HG02610 (cell line): ENCODE results near the gene CYSRT1.

Source experiments
- ATAC-seq: cut with Tn5 transposase; IDR thresholded peaks from one replicate; pipeline ENCODE4 v1.9.1; 2021; ENCODE audit warnings: mild to moderate bottlenecking, moderate library complexity; ENCODE audit not compliant: unreplicated experiment

Gene CYSRT1

DNA sequence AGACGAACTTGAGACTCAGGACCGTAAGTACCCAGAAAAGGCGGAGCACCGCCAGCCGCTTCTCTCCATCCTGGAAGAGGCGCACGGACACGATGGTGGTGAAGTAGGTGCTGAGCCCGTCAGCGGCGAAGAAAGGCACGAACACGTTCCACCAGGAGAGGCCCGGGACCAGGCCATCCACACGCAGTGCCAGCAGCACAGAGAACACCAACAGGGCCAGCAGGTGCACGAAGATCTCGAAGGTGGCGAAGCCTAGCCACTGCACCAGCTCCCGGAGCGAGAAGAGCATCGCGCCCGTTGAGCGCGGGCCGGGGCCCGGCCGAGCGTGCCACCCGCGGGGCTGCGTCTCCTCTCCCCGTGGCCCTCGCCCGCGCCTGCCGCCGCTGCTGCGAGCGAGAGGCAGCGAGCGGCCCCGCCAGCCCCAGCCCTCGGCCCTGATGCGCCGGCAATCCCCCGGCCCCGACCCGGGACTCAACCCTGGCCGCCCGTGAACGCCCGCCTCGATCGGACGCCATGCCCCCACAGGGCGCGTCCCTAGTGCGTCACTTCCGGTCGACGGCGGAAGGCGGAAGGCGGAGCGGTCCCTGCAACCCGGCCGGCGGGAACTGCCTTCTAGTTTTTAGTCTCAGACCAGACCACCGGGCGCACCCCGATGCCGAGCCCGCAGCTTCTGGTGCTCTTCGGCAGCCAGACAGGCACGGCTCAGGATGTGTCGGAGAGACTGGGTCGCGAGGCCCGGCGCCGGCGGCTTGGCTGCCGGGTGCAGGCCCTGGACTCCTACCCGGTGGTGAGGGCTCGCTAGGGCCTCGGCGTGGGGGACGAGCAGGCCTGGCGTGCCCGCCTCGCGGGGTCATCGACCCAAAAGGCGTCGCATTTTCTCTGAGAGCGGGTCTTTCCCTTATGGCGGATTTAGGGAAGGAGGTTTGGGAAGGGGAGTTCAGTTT lies 19.6 kb upstream of the CYSRT1 start, which contains the start of the genes NDOR1 and TMEM203:
Gene NDOR1, plus strand, starts transcription at position 575 of the 944 bp plus-strand sequence. Its CDS starts 78 bp downstream, at position 653.
Gene TMEM203, minus strand, starts transcription at position 523 of the 944 bp plus-strand sequence. Its CDS starts 234 bp downstream, at position 289.
- peak; percentile 44 for ATAC-seq

DNA sequence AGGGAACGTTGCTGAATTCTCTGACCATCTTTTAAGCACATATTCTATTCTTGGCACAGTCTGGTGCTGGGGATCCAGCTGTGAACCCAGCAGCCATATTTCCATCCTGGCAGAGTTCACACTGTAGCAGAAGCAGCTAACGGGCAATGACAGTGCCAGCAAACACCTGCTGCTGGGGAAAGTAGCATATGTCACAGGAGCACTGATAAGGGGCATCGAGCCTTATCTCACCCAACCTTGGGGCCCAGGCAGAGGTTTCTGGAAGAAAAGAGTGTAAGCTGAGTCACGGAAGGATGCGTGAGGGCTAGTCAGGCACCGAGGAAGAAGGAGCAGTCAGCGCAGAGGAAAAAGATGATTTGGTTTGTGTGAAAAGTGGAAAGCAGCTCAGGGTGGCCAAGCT lies 18.4 kb upstream of the CYSRT1 start:
- no peak for ATAC-seq

DNA sequence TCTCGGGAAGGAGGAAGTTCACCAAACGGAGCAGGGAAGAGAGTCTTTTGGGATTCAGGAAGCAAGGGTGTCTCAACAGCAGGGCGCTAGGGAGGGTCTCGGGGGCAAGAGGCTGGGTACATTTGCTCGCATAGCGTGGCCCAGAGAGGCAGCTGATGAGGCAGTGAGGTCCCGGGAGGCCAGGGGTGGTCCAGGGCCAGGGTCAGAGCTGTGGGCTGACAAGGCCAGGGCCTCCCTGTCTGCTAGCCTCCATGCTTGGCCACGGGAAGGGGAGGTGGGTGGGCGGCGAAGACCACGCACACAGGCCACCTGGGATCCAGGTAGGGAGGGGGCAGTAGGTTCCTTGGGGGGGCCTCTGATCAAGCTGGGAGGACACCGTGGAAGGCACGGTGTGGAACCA lies 13.4 kb upstream of the CYSRT1 start:
- ATAC-seq: no peak

DNA sequence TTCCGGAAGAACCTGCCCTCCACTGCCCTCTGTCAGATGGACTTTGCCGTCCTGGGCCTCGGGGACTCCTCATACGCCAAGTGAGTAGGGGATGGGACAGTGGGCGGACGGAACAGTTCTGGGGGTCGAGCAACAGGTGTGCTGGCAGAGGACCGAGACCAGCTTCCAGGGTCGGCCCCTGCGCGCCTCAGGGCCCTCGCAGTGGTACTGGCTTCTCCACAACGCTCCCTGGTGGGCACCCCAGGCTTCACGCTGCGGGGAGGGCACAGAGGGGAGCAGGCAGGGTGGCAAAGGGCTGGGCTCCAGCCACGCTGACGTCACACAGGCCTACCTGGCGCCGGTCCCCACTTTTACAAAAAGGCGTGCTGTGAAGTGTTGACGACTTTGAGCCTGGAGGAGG lies 12.5 kb upstream of the CYSRT1 start:
- no peak for ATAC-seq

DNA sequence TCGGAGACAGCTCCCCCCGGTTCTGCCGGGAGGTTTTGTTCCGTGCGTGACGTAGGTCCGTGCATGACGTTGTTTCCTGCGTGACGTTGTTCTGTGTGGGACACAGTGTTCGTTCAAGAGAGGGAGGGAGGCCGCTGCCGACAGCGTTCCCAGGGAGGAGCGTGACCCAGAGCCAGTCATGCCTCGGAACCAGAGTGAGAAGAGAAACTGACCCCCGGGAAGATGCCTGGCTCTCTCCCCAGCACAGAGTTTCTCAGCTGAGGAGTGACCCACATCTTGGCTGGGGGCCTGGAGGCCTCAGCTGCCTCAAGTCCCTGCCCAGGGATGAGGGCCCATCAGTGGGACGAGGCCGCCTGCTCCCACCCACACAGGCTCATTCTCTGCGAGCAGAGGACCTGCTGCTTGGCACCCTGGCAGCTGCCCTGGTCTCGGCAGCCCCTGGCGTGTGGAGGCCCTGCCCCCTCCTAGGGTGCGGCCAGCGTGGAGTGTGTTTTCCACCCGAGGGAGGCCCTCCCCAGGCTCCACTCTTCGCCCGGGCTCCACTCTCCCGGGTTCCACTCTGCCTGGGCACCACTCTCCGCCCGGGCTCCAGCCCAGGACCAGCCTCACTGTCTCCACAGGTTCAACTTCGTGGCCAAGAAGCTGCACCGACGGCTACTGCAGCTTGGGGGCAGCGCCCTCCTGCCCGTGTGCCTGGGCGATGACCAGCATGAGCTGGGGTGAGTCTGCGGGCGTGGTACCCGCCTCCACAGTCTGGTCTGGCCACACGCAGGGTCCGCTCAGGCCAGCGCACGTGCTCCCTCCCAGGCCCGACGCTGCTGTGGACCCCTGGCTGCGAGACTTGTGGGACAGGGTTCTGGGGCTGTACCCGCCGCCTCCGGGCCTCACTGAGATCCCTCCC lies 11.6 kb upstream of the CYSRT1 start:
- no peak for ATAC-seq

DNA sequence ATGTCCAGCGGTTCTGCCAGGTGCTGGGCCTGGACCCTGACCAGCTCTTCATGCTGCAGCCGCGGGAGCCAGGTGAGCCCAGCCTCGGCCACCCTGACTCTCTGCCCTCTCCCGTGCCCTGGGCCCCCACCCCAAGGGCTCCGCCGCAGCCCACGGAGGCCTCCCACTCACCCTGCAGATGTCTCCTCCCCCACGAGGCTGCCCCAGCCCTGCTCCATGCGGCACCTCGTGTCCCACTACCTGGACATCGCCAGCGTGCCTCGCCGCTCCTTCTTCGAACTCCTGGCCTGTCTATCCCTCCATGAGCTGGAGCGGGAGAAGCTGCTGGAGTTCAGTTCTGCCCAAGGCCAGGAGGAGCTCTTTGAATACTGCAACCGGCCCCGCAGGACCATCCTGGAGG lies 10.4 kb upstream of the CYSRT1 start:
- no peak for ATAC-seq

DNA sequence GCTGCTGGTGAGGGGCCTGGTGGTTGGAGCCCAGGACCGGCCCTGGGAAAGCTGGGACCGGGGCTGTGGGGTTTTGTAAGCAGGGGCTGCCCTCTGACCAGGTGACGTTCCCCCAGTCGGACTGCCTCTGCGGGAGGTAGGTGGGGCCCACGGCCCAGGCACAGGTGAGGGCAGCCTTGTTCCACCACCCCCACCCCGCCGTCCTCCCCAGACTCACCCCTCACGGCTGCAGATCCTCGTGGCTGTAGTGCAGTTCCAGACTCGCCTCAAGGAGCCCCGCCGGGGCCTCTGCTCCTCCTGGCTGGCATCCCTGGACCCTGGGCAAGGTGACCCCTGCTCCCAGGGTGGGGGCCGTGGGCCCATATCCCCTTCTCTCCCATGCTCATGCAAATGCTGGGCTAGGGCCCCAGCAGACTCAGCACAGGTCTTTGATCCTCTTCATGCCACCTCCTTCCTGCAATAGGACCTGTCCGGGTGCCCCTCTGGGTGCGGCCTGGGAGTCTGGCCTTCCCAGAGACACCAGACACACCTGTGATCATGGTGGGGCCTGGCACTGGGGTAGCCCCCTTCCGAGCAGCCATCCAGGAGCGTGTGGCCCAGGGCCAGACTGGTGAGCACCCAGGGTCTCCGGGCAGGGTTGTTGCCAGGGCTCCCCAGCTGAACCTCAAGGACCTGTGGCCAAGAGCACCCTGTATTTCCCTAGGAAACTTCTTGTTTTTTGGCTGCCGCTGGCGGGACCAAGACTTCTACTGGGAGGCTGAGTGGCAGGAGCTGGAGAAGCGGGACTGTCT lies 9.6 kb upstream of the CYSRT1 start:
- no peak for ATAC-seq

DNA sequence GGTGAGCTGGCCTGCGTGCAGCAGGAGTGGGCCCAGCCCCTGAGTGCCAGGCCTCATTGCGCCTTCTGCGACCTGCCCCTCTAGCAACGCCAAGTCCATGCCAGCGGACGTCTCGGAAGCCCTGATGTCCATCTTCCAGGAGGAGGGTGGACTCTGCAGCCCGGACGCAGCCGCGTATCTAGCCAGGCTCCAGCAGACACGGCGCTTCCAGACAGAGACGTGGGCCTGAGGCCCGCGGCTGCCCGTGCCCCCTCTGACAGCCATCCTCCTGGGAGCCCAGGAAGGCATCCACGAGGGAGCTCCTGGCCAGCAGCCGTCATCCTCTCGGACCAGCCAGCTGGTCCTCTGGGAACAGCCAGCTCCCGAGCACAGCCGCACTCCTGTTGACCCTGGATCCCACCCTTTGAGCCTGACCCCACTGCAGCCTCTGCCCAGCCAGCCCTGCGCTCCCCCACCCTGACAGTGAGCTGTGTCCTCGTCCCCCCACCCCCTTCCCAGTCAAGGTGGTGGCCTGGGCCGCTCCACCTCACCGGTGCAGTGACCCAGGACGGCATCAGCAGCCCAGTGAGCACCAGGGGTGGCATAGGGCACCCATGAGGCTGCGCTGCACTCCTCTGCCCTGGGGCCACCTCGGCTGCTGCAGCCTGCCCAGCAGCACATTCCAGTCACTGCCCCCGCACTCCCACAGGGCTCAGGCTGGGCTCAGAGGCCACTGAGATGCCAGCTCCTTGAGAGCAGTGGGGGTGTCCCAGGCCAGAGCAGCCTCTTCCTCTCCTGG lies 8.6 kb upstream of the CYSRT1 start:
- no peak for ATAC-seq

DNA sequence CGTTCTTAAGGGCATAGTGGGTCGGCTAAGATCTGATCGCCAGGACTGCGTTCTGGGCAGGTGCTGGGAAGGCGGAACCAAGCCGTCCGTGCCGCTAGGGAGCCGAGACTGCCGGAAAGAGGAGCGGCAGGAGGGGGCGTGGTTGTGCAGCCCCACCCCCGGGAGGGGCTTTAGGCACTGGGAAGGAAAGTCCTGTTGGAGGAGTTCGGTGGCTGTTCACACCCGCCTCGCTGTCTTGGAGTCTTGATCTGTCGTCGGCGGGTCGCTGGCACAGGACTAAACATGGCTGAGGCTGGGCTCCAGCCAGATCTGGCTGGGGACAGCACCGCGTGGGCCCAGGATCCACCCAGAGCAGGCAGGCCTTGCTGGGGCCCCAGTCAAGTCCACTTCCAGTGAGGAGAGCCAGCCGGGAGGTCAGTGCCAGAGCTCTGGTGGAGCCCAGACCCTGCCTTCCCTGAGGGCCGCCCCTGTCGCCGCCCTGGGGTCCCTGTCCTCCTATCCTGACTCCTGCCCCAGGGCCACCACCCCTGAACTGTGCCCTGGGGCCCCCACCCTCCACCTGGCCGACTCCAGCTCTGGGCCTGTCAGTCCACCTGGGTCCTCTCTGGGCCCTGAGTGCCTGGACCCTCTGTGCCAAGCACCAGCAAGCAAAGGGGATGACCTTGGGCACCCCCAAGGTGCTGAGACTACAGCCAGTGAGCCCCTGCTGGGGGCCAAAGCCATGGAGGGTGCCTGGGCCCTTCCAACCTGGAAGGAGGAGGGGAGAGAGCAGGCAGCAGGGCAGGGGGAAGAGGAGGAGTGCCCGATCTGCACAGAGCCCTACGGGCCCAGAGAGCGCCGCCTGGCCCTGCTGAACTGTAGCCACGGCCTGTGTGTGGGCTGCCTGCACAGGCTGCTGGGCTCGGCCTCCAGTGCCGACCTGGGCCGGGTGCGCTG lies 7.4 kb upstream of the CYSRT1 start:
- no peak for ATAC-seq

DNA sequence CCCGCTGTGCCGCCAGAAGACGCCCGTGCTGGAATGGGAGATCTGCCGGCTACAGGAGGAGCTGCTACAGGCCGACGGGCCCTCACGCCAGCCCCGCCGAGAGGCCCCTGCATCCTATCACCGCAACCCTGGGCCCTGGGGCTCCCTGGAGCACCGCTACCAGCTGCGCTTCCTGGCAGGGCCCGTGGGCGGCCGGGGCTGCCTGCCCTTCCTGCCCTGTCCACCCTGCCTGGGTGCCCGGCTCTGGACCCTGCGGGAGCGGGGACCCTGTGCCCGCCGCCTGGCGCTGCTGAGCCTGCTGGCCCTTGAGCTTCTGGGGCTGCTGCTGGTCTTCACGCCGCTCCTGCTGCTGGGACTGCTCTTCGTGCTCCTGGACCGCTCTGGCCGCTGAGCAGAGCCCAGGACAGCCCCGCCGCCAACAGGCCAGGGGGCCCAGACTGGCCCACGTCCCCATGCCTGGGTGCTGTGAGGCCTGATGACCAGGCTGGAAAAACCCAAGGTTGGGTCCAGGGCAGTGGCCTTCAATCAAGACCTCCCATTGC lies 6.7 kb upstream of the CYSRT1 start:
- no peak for ATAC-seq

DNA sequence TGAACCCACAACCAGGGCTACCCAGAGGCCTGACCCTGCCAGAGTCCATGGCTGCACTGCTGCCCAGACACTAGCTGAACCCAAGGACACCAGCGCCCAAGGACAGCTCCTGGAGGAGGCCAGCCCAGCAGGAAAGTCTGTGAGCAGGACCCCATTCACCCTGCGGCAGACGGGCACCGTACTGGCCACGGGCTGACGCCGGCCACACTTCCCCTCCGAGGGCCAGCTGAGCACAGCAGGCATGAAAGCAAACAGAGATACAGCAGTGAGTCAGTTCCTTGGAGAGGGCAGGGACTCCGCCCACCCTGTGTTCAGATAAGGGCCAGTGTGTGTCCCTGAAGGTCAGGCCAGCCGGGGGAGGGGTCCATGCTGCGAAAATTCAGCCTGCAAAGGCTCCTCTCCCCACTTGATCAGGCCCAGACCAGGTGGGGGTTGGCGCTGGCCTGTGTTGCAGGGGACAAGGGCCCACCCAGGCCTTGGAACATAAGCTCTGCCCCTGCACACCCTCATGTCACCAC lies 6.2 kb upstream of the CYSRT1 start:
- ATAC-seq: no peak

DNA sequence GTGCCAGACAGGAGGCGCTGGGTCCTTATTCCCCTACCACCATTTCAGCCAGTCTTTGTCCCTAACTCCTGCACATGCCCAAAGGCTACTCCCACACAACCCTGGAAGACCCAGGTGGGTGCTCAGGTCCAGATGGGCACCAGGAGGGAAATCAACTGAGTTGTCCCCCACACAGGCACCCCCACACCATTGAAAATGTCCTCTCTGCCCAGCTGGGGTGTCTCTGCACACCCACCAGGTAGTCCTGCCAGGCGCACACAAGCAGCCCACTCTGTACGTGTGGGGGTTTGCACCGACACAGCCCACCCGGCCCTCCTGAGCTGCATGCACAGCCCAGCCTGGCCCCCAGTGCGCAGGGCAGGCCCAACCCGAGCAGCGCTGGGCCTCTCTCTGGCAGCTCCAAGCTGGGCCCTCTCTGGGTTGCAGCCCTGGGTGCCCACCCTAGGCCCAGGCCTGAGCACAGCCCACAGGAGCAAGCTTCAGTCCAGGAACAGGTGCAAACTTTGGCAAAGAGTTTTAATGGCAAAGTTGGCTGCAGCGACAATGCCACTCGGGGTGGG lies 5.1 kb upstream of the CYSRT1 start:
- ATAC-seq: no peak

DNA sequence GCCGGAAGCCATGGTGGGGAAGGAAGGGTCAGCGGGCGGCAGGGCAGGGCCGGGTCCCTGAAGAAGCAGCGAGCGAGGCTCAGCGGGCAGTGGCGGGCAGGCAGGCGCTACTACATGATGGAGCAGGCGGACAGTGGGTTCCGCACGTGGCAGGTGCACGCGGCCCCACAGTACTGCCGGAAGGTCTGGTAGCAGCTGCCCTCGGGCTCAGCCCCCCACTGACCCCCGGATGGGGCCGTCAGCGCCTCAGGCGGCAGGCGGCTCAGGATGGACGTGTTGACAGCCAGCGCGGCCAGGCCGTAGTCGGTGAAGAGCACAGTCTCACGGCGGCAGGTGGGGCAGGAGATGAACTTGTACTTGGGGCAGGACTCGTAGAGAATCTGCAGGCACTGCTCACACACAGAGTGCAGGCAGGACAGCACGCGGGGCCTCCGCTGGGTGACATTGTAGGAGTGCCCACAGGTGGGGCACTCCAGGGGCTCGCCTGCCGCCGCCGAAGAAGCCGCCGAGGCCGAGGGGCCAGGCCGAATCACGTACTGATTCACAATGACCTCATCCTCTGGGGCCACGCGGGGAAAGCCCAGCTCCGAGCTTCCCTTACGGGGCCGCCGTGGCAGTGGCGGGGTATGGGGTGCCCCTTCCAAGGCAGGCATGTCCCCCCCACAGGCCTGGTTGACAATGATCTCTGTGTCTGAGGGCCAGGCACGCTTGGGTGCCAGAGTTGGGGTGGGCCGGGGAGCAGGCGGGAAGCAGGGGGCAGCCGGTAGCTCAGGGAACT lies 4.5 kb upstream of the CYSRT1 start:
- ATAC-seq: no peak

DNA sequence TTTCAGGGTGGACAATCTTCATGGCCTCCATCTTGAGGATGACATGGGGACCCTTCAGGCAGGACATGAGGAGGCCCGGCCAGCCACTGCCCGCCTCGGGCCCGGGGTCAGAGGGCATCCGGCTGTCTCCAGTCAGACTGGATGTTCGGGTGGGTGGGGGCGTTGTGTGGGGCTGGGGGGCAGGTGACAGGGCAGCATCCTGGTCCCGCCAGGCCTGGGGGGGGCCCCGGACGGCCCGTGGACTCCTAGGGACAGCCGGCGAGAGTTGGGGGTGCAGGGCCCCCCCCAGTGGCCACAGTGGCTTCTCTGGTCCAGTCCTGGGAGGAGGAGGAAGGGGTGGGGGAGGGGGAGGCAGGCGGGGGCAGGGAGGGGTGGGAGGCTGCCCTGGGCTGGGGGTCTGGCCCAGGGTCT lies 3.9 kb upstream of the CYSRT1 start:
- ATAC-seq: no peak

DNA sequence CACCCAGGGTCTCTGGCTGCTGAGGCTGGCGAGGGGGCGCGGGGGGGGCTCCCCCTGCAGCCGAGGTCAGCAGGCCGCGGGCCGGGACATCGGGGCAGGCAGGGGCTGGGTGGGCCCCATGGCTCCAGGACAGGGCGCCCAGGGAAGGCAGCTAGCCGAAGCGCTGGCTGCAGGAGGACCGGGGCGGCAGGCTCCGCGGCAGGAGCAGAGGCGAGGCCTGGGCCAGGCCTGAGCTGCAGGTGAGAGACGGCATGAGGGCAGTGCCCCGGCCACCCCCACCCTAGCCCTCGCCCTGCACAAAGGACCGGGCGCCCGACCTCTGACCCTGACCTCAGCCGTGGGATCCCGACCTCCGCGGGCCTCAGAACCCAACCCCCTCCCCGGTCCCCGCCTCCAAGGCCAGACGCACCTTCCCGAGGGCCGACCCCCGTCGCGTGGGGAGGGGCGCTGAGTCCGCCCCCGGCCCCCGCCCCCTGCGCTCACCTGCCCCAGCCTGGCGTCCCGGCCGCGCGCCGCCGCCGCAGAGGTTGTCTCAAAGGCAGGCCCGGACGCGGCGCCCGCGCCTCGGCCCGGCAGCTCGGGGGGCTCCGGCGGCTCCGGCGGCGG lies 3.4 kb upstream of the CYSRT1 start:
- ATAC-seq: no peak

DNA sequence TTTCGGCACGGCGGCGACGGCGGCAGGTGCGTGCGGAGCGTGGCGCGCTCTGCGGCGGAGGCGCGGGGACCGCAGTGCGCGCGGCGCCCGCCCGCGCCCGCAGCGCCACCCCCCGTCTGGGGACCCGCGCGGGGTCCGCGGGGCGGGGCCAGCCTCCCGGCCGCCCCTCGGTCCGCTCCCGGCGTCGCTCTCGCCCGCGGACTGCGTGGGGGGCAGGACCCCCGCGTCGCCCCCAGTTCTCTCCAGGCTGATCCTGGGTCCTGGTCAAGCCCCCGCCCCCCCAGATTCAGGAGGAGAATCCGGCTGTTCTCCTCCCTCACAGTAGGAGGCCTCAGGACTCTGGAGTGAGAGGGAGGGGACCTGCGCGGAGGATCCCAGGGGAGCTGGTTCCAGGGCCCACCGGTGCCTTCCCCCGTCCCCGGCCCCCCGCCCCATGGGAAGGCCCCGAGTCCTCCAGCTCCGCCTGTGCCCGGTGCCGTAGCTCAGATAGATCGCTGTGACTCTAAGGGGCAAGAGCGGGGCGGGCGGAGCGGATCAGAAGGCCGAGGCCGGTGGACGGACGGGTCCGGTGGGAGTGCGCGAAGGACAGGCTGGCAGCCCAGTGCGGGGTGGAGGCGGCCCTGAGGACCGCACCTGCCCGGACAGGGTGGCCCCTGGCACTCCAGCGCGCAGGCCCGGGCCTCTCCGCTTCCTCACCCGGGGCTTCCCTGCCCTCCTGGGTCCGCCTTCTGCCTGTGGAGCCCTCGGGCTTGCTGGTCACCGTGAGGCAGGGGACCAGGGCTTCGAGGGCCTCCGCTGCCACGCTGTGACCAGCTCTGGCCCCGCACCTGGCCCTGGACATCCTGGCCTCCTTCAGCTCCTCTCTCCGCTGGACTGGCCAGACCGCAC lies 2.5 kb upstream of the CYSRT1 start, which contains the start of gene RNF208:
Gene RNF208, minus strand, starts transcription at position 51 of the 888 bp plus-strand sequence. CDS start 1,028 bp downstream, outside the sequence.
- no peak for ATAC-seq
